Psoas muscle (tissue), 8 donors: Measurements from ENCODE around the gene KIAA1191. TPM values are rescaled to one million over a fixed set of nuclear protein-coding genes. Genes with fewer than 3 reads are reported as not detected.

Experiments
- ATAC-seq, 4 donors: fragments of 200-7000 bp; cut with Tn5 transposase; one replicate each; pipeline ENCODE4 v1.9.1; 2020; ENCODE audit warnings: moderate library complexity in 3 of 4, mild to moderate bottlenecking in 2 of 4
- DNase-seq, 2 donors: peaks; one replicate each; pipeline ENCODE4 v3.0.0-alpha.2; 2020
- H3K27ac ChIP-seq: fragments of 200-600 bp; one replicate; pipeline ENCODE4 v1.8.0; 2022
- H3K27me3 ChIP-seq, 3 donors: fragments of 200-600 bp in 1 of 3; one replicate each; pipeline versions ENCODE4 v1.6.1 to v1.8.0; 2013 to 2022; ENCODE audit warnings: low read length in 2 of 3, mild to moderate bottlenecking in 2 of 3, moderate library complexity in 1 of 3; ENCODE audit not compliant: insufficient read depth in 3 of 3
- H3K36me3 ChIP-seq, 2 donors: fragments of 200-600 bp in 1 of 2; one replicate each; pipeline versions ENCODE4 v1.6.1 to v1.8.0; 2013 to 2022; ENCODE audit warnings: low read depth in 1 of 2, mild to moderate bottlenecking in 1 of 2, moderate library complexity in 1 of 2; ENCODE audit not compliant: insufficient read depth in 1 of 2
- H3K4me1 ChIP-seq: fragments of 200-600 bp; one replicate; pipeline ENCODE4 v1.8.0; 2022
- H3K4me3 ChIP-seq: fragments of 200-600 bp; one replicate; pipeline ENCODE4 v1.8.0; 2022; ENCODE audit warnings: mild to moderate bottlenecking
- H3K9me3 ChIP-seq: fragments of 200-600 bp; one replicate; pipeline ENCODE4 v1.8.0; 2022
- WGBS, 3 donors: extraction: QIAGEN DNeasy Blood & Tissue Kit; methylation state at CpG; one replicate each; pipeline versions ENCODE4 v1.1.6 to v1.1.7; 2013; 5-methylcytosine and 5-hydroxymethylcytosine counted together
- intact Hi-C, 2 donors: fragments of 100-400 bp; cut with DNase I; formaldehyde crosslinking; loops; one replicate each; pipeline versions ENCODE4 v1.11.0 to v1.14.2; 2022
- polyA plus RNA-seq, 3 donors: library from polyadenylated mRNA; stranded (reverse); fragments of 200-250 nt; gene quantifications; one replicate each; pipeline ENCODE4 v1.2.3, GENCODE V29; 2013
- total RNA-seq, 4 donors: library from RNA; stranded (reverse); fragmentation: NEBNext Ultra II Directional in 2 of 4; extraction: Animal tissue kit (Norgen Biotek cat#: 25700) in 2 of 4; gene quantifications; one replicate each; pipeline versions ENCODE4 v1.2.1 to v1.2.4, GENCODE V29; 2021 to 2023
- TF ChIP-seq, protein P1 (sequence below): fragments of 200-600 bp; IDR thresholded peaks from one replicate; pipeline ENCODE4 v1.8.0; 2022; ENCODE audit warnings: antibody characterized with exemption
- donor health status: healthy with polysubstance abuse.
- donor health status: DM: no; HTN: no; CAD: no; lungs with moderate emphysema.
- donor health status: Bipolar disorder and iron deficiency.
- donor health status: healthy.
- donor health status: DM: yes; HTN: yes; CAD: no.
- donor health status: DM: no; HTN: no; CAD: no.
- donor health status: DM: no; HTN: no; CAD: no.
- donor health status: DM: yes; HTN: yes; CAD: no.

Gene KIAA1191
- total and polyA plus RNA-seq, 7 donors = 27.0 to 201 (median 69.3) TPM

- DNase-seq = no peak
- H3K36me3 ChIP-seq = peaks cover 0 to 21% of the 10 kb centered on the region in 2 donors
These were observed 7.2 kb upstream of the KIAA1191 start for GRCh38 chr5:176368726-176369125.

DNA sequence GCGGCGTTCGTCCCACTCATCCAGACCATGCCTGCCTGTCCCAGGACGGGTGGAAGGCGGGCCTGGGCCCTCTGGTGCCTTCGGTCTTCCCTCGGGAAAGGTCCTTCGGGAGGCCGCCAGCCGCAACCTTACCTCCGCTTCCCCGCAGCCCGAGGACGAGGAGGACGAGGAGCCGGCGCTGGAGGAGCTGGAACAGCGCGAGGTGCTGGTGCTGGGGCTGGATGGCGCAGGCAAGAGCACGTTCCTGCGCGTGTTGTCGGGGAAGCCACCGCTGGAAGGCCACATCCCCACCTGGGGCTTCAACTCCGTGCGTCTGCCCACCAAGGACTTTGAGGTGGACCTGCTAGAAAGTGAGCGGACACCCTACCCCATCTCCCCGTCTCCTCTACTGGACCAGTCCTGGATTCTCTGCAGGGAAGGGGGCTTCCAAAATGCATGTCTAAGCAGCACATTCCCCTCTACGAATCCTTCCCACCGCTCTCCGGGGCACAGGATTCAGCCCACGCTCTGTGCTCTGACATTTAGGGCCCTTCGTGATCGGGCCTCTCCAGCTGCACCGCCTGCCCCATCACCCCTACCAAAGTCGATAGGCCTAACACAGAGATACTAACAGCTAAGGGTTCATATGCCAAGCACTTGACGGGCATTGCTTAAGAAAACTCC is 4.8 kb upstream of the KIAA1191 start:
- H3K36me3 ChIP-seq = peaks cover 0 to 21% of the 10 kb centered on the region in 2 donors
- ATAC-seq (no peak), DNase-seq (no peak)
- no peaks in the 10 kb centered on the region for H3K27me3 ChIP-seq
- TF ChIP-seq, protein P1, sequence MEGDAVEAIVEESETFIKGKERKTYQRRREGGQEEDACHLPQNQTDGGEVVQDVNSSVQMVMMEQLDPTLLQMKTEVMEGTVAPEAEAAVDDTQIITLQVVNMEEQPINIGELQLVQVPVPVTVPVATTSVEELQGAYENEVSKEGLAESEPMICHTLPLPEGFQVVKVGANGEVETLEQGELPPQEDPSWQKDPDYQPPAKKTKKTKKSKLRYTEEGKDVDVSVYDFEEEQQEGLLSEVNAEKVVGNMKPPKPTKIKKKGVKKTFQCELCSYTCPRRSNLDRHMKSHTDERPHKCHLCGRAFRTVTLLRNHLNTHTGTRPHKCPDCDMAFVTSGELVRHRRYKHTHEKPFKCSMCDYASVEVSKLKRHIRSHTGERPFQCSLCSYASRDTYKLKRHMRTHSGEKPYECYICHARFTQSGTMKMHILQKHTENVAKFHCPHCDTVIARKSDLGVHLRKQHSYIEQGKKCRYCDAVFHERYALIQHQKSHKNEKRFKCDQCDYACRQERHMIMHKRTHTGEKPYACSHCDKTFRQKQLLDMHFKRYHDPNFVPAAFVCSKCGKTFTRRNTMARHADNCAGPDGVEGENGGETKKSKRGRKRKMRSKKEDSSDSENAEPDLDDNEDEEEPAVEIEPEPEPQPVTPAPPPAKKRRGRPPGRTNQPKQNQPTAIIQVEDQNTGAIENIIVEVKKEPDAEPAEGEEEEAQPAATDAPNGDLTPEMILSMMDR = no peak
- peak overlapping the region; percentile 85 for H3K27ac ChIP-seq
- intact Hi-C loops = no loop called here
- H3K4me1 ChIP-seq = peaks cover 44% of the 10 kb centered on the region
- 44 to 49% (median 44%) methylated on average over 38 of the region's 38 CpGs for WGBS, 3 donors
- peak overlapping the region; percentile 83 for H3K4me3 ChIP-seq
- no peaks in the 10 kb centered on the region for H3K9me3 ChIP-seq

More at GRCh38 chr5:176368726-176369125, 7.2 kb upstream of the KIAA1191 start:
- TF ChIP-seq, protein P1 = no peak
- Histone ChIP-seq H3K27me3 (no peaks in the 10 kb centered on the region), H3K4me3 (no peak overlapping the region), H3K27ac (peak overlapping the region; percentile 85), H3K4me1 (peaks cover 60% of the 10 kb centered on the region), H3K9me3 (no peaks in the 10 kb centered on the region)
- intact Hi-C loops = no loop called here
- 81 to 90% (median 84%) methylated on average over 10 to 13 of the region's 13 CpGs for WGBS, 3 donors
- ATAC-seq = no peak

GRCh38 chr5:176365351-176366231 is 4.0 kb upstream of the KIAA1191 start, which contains the start of gene ARL10:
Gene ARL10 (plus strand): TSS chr5:176365487. CDS start chr5:176365564, 77 bp downstream.
- intact Hi-C loops = no loop called here
- TF ChIP-seq, protein P1 = no peak
- Histone ChIP-seq H3K4me1 (peaks cover 38% of the 10 kb centered on the region), H3K27ac (peak within 1 kb of the TSS; percentile 85), H3K4me3 (peak within 1 kb of the TSS; percentile 83), H3K27me3 (no peaks in the 10 kb centered on the region), H3K9me3 (no peaks in the 10 kb centered on the region), H3K36me3 (peaks cover 0 to 21% of the 10 kb centered on the region in 2 donors)
- WGBS, 3 donors = 1% methylated on average over 80 to 108 of the region's 108 CpGs
- ATAC-seq (peak; percentile 25 to 35 (median 32)), DNase-seq (peak; percentile 54 to 73)

DNA sequence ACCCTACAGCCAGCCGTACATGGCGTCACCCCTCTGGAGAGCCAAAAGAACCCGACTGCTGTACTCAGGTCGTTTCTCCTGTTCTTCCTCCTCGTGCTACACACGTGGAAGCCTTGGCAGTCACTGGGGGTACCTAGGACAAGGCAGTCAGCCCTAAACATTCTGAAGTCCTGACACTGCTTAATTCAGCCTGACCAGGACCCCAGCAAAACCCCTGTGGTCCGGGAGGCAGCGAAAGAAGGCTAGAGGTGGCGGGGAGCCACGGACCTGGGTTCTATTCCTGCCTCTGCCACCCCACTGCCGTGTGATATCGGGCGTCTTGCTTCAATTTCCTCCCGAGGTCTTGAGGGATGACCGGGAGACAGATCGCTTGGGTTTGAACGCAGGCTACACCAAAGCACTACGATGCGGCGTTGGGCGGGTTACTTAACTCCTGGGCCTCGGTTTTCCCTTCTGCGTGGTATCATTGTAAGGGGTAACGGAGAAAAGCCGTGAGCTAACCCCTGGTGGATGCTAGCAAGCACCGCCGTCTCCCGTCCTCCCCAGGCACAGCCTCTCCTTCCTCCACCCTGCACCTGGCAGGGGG is 3.3 kb upstream of the KIAA1191 start:
- TF ChIP-seq, protein P1 = no peak
- Histone ChIP-seq H3K27ac (peak overlapping the region; percentile 85), H3K9me3 (no peaks in the 10 kb centered on the region), H3K36me3 (peaks cover 0 to 21% of the 10 kb centered on the region in 2 donors), H3K4me1 (peaks cover 37% of the 10 kb centered on the region), H3K27me3 (no peaks in the 10 kb centered on the region), H3K4me3 (peak overlapping the region; percentile 83)
- DNase-seq = no peak
- intact Hi-C loops = no loop called here
- WGBS, 3 donors = 21 to 22% (median 21%) methylated on average over 25 to 28 of the region's 28 CpGs
- ATAC-seq = no peak
